Stimulated activated CD8-positive, alpha-beta memory T cell treated with anti-CD3 and anti-CD28 coated beads, Interleukin-7, amount 100 ng/mL, for 1 hour (primary cell): ENCODE data around the gene SCUBE1.
"Not testable (repeated sequence)": the region's sequence is repeated elsewhere in the genome, so short reads cannot be mapped to it uniquely, and the experiment has no call there.

Source experiments
- DNase-seq, 2 donors: peaks; one replicate each; pipeline ENCODE4 v3.0.0-alpha.2; 2020; ENCODE audit warnings: low read depth in 2 of 2

SCUBE1 gene

DNA sequence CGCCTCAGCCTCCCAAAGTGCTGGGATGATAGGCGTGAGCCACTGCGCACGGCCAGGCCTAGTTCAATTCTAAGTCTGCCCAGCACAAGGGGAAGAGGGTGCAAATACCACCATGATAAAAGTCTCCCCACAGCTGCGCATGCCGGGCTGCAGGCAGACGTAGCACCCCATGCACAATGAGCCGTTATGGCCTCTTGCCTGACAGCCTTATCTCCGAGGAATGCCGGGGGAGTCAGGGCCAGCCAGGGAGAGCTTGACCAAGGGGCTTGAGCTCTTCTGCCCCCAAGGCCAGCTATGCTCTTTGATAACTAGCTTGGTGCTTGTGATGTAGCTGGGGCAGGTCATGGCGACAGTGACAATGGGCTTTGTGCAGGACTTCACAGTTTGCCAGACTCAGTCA, 13.7 kb upstream of the SCUBE1 start:
- no peak for DNase-seq

DNA sequence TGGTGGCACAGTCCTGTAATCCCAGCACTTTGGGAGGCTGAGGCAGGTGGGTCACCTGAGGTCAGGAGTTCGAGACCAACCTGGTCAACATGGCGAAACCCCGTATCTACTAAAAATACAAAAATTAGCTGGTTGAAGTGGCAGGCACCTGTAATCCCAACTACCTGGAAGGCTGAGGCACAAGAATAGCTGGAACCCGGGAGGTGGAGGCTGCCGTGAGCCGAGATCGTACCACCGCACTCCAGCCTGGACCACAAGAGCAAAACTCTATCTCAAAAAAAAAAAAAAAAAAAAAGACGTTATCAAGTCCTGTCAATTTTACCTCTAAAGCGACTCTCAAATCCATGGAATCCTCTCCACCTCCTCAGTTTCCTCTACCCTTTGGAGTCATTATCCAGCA, 12.5 kb upstream of the SCUBE1 start:
- not testable (repeated sequence) for DNase-seq

DNA sequence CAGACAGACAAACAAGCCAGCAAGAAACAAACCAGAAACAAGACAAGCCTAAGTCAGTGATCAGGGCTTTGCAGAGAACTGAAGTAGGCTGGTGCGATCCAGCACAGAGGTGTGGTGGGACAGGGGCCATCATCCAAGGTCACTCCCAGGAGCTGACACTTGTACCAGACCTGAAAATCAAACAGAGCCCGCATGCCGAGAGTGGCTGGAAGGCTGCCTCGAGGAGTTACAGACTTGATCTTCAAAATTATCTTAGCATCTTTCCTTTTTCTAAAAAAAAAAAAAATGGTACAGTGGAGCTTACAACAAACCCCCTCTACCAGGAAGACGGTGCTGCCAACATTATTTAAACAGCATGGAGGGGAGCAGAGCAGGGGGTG, 8.8 kb upstream of the SCUBE1 start:
- DNase-seq, result no peak

DNA sequence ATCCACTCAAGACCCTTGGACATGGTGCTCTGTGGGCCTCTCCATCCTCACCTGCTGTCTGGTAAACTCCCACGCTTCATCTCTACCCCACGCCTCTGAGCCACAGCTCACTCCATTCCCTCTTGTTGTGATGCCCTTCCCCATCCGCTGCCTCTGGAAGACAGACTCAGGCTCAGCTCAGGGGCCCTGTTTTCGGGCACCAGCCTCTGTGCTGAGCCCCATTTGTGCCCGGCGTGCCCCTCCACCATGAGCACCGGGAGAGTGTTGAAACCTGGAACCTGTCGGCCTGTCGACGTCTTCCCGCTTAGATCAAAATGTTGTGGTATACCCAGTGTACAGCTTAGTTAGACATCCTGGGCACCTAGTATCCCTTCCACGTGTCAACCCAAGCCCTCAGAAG, 6.5 kb upstream of the SCUBE1 start:
- DNase-seq, result no peak

DNA sequence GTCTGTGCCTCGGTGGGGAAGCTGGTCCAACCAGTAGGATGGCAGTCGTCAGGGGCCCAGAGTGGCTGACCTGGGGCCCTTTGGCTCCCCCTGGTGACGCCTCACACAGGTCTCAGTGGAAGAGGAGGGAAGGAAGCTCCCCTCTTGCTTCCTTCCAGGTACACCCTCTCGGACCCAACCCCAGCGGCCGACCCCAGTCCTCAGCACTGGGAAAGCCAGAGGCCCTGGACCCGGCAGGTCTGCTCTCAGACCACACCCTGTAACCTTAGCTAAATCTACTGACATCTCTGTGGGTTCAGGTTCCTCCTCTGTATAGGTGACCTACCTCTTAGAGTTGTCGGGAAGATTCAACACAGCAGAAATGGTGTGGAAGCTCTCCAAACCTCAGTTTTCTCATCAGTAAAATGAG, 3.4 kb upstream of the SCUBE1 start:
- DNase-seq, result peak; percentile 23 to 48

DNA sequence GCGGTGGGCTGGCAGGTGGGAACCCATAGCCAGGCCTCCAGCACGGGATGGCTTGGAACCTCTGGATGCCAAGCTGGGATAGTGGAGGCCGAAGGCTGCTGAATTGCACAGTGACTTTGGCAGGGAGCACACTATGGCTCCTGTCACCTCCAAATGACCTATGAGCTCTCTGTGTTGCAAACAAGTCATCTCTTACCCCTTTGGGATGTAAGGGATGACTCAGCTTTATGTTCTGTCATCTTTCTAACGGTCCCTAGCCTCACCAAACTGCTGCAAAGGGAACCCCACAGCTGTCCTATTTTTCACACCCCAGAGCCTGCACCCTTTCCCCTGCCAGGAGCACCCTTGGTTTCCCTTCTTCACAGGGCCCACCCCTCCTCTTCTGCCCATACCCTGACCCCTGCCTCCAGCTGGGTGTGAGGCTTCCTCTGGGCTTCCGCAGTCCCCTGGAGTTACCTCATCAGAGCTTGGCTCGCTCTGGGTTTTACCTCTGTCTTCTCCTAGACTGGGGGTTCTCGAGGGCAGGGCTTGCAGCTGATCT, 2.7 kb upstream of the SCUBE1 start:
- no peak for DNase-seq

DNA sequence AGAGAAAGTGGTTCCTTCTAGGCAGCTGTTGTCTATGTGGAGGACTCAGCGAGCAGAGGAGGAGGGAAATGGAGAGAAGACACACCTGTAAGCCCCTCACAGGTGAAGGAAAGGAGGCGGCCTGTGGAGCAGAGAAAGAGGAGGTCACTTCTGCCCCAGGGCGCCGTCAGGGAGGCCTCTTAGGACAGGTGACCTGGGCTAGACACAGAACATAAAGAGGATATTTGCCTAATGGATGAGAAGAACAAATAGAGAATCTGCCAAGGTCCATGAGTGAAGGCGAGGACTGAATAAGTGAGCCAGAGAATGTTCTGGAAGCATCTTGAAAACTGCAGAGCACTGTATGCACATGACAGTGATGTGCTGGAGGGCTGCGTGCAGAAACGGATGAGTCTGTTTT, 2.2 kb upstream of the SCUBE1 start:
- no peak for DNase-seq

DNA sequence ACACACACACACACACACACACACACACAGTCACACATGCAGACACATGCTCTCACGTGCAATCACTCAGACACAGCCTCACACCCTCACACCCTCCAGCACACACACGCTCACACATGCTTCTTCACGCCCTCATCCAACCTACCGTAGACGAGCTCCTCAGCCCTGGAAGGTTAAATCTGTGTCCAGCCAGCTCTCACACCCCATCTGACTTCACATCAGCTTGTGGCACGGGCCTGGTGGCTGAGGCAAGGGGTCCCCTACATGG, 1.3 kb upstream of the SCUBE1 start:
- no peak for DNase-seq

DNA sequence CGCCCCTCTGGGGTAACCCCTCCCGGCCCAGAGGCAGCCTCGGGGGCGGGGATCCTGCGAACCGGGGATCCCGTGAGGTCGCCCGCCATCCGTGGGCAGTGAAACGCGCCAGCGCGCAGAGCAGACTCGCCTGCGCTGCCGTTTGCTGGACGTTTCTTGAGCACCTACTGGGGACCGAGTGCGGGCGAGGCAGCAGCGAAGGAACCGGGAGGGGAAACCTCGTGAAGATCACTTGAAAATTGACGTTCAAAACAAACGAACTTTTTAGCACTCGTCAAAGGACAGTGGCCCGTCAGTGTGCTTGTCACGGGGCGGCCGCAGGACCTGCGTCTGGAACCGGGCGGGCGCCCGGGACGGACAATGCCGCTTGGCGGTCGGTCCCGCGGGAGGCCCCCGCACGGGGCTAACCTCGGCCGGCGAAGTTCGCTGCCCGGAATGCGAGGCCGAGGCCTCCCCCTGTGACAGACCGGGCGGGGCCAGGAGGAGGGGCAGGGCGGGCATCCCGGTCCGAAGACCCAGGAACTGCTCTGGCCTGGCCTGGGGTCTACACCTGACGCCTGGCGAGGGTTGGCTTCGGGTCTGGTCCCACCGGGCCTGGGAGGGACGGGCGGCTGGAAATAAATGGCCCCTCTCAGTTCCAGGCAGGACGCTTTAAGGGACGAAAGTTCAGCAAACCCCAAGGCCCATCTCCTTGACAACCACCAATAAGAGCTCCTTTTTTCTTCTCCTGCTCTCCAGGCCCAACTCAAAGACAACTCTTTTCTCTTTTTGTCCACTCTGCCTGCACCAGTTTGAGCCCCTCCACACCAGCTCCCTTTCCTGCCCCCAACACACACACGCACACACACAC, 723 bp upstream of the SCUBE1 start:
- DNase-seq, result no peak

DNA sequence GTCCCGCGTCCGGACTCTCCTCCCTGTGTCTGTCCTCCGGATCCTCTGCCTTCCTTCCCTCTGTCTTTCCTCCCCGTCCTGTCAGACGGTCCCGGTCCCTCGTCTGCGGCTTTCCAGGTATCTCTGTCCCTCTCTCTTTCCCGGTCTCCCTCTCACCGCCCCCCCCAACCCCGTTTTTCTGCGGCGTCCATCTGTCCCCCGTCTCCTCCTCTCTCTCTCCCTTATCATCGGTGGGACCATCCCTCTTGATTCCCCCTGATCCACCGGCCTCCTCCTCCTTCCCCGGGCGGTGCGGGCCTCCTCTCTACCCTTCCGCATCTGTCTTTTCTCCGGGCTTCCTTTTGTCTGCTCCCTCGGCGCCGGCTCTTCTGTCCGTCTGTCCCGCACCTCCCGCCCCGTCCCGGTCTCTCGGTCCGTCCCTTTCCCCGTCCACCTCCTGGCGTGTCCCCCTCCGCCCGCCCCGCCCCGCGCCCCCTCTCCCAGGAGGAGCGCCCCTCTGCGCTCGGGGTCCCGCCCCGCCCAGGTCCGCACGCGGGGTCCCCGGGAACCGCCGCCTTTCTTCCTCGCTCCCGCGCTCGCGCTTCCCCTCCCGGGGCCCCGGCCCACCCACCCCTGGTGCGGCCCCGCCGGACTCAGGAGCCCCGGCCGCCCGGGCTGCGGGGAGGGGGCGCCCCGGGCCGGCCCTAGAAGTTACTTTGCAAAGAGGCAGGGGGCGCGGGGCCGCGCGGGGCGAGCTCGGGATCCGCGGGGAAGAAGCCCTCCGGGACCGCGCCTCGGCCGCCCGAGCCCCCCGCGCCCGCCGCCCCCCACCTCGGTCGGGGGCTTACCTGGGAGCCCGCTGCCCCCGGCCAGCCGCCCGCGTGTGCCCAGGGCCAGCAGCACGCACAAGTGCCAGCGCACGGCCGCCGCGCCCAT, 568 bp downstream of the SCUBE1 start:
- DNase-seq, result no peak

DNA sequence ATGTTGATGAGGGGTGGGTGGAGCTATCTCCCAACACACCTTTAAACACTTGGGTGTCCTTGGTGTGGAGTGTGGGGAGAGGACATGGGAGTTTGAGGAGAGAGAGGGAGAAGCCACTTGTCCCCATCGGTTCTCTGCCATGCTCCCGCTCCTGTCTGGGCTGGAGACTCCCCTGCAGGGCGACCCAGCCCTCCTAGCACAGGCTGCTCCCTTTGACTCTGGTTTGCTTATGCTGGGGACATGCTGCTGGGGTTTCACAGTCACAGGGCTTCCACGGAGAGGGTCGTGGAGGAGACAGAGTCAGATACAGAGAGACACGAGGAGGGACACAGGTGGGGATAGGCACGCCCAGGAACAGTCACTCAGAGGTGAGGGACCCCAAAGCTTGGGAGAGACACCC, 1.6 kb downstream of the SCUBE1 start:
- no peak for DNase-seq

DNA sequence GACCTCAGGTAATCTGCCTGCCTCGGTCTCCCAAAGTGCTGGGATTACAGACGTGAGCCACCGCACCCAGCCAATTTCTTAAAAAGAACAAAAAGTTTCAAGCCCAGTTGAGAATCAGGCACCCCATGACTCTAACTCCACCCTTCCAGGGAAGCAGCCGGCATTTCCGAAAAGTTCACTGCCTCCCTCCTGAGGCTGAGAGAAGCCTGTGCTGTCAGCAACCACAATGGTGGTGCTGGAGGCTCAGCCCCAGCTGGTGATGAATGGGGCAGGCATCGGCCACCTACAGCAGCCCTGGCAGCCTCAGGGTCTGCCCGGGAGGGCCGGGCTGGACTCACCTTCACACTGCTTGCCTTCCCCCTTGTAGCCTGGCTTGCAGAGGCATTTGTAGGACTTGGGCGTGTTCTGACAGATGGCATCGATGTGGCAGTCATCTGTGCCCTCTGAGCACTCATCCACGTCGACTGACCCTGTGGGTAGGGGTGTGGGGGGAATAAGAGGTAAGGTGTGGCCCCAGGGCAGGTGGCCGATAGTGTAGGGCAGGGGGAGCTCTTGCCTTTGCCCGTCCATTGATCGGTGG, 4.3 kb downstream of the SCUBE1 start:
- DNase-seq, result no peak

DNA sequence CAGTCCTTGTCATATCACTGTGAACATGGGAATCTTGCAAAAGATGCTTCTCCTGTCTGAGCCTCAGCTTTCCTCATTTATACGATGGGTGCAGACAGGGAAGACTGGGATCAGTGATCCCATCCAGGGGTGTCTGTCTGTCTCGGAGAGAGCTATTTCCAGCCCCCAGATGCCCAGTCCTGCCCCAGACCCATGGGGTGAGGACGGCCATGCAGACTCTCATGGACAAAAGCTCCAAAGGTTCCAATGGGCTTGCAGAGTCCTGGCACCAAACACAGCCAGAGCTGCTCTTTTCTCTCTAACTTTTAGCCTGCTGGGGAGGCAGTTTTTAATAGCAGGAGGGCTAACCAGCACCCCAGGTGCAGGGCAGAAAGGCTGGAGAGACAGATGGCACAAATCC, 5.2 kb downstream of the SCUBE1 start:
- DNase-seq, result no peak

DNA sequence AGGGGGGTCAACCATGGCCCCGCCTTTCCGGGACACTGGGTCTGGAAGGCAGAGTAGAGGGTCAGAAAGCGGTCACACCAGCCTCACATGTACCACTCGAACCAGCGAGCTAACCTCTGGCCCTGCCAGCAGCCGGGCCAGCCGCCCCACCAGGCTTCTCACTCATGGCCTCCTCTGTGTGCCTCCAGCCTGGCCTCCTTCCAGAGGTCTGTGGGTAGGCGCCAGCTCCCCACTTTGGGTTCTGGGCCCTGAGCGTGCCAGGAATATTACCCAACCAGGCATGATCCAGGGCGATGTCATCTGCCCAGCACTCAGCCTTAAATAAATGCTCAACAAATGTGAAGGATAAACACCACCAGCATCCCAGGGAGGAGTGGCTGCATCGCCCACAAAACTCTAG, 5.8 kb downstream of the SCUBE1 start:
- DNase-seq, result no peak

DNA sequence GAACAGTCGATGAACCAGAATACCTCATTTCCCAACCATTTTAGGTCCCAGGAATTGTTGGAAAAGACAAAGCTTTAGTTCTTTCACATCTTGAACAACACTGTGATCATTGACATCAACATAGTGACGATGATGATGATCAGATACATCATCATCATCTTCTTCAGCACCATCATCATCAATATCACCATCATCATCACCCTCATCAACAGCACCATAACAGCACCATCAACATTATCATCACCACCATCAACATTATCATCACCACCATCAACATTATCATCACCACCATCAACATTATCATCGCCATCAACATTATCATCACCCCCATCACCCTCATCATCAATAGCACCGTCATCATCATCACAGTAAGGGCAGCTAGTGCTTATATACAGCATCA, 8.8 kb downstream of the SCUBE1 start:
- no peak for DNase-seq

DNA sequence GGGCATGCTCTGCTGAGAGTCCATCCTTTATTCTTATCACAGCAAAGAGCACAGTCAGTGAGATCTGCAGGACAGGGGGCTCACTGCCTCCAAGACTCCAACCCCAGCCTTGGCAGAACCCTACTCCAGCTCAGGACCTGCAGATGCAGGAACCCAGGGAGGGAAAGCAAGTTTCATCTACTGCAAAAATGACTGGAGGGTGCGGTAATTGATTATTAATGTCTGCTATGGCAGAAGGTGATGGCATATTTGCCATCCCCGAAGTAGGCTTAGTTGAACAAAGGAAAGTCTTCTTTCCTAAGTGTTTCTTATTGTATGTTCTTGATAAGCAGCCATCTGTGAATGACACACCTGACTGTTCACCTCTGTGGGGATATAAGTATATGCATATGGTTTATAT, 9.2 kb downstream of the SCUBE1 start:
- DNase-seq, result no peak

DNA sequence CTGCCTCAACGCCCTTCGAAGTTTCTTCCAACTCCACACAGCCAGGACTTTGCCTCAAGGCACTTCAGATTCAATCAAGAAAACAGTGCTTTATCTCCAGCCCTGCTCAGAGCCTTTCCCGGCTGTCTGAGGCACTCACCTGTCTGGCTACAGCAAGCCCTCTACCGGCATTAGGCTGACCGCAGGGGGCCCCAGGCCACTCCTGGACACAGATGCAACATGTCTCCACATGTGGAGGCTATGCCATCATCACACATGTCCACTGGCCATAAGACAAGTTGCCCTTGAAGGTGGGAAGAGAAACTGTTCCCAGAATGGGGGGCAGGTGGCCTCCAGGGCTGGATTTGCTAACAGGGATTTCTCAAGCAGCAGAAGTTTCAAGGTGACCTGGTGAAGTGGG, 10.0 kb downstream of the SCUBE1 start:
- DNase-seq, result no peak

DNA sequence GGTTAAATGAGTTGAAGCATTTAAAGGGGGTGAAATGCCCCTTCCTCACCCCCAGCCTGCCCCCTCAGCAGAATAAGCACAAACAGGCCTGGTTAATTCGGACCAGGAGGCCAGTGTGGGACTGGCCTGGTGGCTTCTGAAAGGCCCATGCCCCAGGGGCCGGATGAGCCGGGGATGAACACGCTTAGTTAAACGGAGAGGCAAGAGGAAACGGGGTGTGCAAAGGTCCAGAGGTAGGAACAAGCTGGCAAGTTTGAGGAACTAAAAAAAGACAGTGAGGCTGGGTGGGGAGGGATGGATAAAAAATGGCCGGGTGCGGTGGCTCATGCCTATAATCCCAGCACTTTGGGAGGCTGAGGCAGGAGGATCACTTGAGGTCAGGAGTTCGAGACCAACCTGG, 11.5 kb downstream of the SCUBE1 start:
- no peak for DNase-seq

DNA sequence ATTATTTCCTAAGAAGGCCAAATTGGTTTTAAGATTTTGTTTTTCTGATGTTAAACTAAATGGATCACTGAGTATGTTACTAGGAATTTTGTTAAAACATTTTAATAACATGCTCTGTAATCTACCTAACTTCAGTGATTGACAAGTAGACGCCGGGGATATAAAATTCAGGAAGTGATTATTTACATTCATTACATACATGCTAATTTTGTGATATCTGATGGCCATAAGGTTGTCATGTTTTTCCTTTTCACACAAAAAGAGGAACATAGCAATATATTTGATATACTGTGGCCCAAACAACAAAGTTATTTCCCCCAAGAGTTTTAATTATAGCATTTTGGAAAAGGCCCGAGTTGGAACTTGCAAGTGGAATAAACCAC, 12.1 kb downstream of the SCUBE1 start:
- DNase-seq, result no peak

DNA sequence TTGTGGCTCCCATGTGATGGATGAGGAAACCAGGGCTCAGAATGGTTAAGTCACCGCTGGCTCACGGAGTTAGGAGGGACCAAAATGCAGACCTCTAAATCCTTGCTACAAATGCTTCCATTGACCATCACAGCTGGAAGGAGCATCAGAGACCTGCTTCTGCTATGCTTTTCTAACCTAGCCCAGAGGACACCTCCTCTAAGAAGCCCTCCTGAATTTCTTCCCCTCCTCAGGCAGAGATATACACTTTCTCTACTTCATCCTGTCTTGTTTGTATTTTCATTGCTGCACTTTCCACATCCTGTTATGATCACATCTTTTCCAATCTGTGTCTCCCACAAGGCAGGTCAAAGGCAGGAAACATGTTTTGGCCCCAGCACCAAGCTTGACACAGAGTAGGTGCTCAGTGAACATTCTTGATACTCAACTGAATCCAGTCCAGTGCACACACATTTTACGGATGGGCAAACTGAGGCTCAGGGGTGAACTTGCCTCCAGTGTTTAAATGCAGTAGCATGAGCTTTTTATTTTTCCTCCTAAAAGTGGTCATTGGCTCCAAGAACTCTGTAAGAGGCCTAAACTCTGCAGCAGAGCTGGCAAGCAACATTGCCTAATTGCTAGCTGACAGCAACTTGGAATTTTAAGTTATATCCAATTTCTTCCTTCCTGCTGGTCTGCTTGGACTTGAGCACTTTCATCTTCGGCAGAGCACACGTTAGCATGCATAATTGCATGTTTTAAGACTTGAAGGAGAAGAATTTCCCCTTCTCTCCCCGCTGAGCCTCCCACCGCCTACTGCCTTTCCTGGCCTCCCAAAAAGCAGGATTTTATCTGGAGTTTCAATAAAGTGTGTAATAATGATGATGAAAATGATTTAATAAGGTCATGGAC, 12.7 kb downstream of the SCUBE1 start:
- DNase-seq, result no peak

DNA sequence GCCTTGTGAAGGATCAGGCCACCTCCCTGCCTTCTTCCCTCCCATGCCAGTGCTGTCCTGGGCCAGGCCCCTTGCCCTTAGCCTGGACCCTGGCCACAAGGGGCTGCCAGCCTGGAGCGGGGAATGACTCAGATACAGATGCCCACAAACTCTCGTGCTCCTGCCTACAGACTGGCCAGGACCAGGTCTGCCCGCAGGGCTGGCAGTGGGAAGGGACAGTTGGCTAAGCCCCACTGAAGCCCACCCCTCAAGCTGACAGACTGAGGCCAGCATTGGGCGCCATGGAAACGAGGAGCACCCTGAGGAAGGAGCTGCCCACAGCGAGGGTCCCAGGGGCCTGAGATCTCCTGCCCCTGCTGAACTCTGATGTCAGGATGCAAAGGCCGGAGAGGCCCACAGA, 14.1 kb downstream of the SCUBE1 start:
- no peak for DNase-seq

DNA sequence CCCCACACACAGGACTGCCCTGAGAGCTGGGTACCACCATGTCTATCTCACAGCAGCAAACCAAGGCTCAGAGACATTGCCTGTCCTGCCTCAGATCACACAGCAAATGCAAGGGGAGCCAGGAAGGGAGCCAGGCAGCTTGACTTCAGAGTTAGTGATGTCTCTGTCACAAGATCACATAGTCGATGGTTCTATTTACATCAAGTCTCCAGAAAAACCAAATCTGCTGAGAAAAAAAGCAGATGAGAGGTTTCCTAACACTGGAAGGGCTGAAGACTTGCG, 16.1 kb downstream of the SCUBE1 start:
- no peak for DNase-seq
